Stimulated activated CD4-positive, alpha-beta T cell treated with anti-CD3 and anti-CD28 coated beads, TNF-alpha, amount 100 ng/mL, for 24 hours (primary cell): ENCODE results near the gene NTSR2.

Experiments used
- DNase-seq, 3 experiments: peaks; one replicate each; pipeline ENCODE4 v3.0.0-alpha.2; 2020; ENCODE audit warnings: low read depth in 3 of 3

The NTSR2 gene

GRCh38 chr2:11669454-11670291 lies at the start of gene NTSR2:
Gene NTSR2 (minus strand): TSS chr2:11670195. CDS start chr2:11670129, 66 bp downstream.
- DNase-seq: peak in 1 of 3 experiments; percentile 32

- no peak for DNase-seq
Observed at GRCh38 chr2:11719230-11719977, 49.4 kb upstream of the NTSR2 start.

- no peak for DNase-seq
Observed at GRCh38 chr2:11718606-11719005, 48.6 kb upstream of the NTSR2 start.

GRCh38 chr2:11717623-11718022 lies 47.6 kb upstream of the NTSR2 start:
- no peak for DNase-seq

DNA sequence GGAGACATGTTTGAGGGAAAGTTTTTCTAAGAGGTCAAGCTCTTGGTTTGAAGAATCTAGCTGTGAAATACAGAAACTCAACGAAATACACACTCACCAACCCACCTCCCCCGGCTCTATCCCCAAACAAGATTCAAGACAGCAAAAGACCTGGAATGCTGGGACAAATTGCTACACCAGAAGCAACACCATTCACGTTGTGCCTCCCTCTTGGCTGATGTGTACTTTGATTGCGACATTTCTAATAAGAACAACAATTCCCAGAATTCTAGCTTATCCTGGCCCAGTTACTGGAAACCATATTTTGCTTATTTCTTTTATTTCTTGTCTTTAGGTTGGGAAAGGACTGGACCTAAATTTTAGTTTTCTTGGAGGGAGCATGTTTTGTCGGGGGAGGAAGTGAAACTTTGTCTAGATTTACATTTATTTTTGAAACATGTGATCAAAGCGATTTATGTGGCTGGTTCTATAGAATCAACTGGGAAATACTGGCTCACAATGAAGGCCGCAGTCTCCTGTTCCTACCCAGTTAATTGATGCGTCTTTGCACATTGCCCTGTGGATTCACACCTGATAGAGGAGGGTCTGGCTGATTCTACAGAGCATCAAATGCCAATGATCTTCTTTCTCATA lies 46.8 kb upstream of the NTSR2 start:
- no peak for DNase-seq

DNA sequence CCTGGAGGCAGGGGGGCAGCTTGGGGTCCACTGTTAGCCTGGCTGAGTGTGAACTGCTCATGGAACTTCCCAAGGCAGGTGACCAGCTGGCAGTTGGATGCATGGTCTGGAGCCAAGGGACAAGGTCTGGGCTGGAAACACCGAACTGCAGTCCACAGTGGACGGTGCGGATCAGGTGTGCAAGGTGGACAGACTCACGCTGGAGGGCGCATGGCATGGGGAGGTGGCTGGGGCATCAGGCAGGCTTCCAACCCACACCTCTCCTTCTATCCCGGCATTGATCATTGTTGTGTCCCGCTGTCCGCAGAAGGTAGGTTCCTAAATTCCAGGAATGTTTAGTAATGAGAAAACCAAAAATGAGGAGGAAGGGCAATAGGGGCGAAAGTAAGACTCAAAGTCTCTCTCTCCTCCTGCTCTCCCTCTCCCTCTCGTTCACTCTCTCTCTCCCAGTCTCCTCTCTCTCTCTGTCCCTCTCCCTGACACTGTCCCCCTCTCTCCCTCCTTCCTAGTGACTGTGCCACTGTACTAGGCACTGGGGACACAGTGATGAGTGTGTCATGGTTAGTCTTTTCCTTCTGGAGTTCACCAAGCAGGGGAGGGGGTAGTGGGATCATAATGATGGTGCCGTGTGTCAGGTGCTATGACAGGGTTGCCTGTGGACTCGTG lies 46.1 kb upstream of the NTSR2 start:
- no peak for DNase-seq

- no peak for DNase-seq
Observed at GRCh38 chr2:11713815-11714214, 43.8 kb upstream of the NTSR2 start.

- DNase-seq: no peak
Observed at GRCh38 chr2:11712866-11713265, 42.9 kb upstream of the NTSR2 start.

GRCh38 chr2:11711751-11712150 lies 41.8 kb upstream of the NTSR2 start:
- DNase-seq: no peak

DNA sequence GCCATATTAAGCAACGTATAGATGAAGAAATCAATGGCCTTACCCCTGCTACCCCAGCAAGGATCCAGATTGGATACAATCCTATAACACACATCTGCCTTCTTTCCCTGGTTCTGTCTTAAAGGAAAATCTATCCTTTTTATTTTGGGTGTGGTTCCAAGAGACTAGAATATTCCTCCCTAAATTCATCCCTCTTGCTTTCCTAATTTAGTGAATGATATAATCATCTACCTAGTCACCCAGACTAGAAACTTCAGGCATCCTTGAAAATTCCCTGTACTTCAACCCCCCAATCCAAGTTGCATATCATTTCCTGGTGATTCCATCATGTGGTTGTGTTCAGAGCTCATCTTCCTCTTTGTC lies 41.3 kb upstream of the NTSR2 start:
- DNase-seq: no peak

- no peak for DNase-seq
Observed at GRCh38 chr2:11710632-11711353, 40.8 kb upstream of the NTSR2 start.

DNA sequence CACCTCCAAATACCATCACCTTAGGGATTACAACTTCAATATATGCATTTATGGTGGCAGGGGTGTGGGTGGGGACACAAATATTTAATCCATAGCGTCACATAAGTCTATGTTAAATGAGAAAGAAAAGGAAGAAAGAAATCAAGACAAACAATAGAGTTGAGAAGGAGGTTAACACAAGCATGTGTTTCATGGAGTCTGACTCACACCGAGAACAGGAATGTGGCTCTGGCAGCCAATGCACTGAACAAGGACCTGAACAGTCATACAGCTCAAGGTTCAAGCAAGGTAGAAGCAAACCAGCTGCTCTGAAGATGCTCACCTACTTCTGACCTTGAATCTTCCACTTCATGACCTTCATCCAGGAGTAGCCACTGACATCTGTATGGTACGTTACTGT lies 40.2 kb upstream of the NTSR2 start:
- DNase-seq: no peak

DNA sequence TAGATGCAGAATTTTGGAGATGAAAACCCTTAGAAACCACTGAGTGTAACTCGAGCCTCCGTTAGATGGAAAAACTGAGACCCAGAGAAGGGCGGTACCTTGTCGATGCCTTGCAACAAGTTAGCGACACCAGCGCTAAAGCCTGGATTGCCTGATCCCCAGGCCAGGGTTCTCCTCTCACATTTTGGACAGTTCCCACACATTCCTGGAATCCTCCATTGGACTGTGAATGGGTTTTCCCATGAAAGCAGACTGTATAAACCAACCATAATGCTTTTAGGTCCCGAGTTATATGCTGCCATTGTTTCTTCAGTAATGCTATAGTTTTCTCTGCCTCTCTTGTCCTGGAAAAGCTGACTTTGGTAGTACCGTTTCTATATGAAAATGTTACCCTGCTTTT lies 39.3 kb upstream of the NTSR2 start:
- no peak for DNase-seq

DNA sequence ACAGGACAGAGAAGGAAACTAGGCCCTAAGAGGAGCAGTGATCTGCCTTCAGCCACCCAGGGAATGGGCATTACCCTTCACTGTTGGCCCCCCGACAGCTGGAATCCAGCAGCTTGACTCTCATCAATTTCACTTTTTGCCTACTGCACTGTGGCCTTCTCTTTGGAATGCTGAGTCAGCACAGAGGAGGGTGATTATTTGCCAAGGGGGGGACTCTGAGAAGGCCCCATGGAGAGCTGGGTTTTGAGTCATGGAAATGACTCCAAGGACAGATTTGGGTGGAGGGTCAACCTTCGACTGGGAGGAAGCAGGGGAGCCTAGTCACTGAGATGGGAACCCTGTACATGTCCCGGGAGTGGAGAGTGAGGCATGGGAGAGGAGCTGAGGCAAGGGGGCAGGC lies 38.1 kb upstream of the NTSR2 start:
- DNase-seq: no peak

DNA sequence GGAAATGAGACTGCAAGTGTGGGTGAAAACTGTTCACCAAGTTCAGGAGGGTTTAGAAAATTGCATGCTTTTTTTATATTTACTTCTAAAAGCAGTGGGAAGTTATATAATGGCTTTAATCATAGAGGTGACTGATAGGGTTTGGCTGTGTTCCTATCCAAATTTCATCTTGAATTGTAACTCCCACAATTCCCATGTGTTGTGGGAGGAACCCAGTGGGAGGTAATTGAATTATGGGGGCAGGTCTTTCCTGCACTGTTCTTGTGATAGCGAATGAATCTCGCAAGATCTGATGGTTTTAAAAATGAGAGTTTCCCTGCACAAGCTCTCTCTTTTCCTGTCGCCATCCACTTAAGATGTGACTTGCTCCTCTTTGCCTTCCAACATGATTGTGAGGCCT lies 35.7 kb upstream of the NTSR2 start:
- DNase-seq: no peak

- no peak for DNase-seq
Observed at GRCh38 chr2:11705063-11705462, 35.1 kb upstream of the NTSR2 start.

DNA sequence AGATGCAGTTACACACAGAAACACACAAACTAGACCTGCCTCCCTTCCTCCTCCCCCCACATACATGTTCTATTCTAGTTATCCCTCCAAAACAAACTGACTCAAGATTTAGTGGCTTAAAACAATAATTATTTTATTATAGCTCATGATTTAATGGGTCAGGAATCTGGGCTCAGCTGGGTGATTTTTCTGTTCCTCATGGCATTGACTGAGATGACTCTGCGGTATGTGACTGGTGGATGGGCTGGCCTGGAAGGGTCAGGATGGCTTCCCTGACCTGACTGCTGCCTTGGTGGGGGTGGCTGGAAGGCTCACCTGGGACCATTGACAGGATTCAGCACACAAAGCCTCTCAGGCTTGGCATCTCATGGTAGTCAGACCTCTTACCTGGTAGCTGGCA lies 33.7 kb upstream of the NTSR2 start:
- no peak for DNase-seq

DNA sequence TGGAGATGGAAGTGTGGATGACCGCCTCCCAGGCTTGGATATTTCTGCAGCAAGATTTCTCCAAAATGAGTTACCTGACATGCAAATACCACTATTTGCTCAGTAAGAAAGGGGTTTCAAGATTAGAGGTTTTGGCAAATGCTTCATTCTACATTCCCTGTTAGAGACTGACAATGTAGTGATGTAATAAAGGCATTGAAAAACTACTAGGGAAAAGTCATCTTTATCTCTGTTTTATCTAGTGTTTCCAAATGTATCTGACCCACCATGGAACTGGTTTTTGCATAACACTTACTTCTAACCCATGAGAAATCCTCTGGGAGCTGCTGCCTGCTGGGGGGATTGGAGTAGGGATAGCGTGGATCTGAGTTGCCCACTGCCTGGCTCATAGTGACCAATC lies 33.0 kb upstream of the NTSR2 start:
- no peak for DNase-seq

- no peak for DNase-seq
Observed at GRCh38 chr2:11701751-11702301, 31.8 kb upstream of the NTSR2 start.

DNA sequence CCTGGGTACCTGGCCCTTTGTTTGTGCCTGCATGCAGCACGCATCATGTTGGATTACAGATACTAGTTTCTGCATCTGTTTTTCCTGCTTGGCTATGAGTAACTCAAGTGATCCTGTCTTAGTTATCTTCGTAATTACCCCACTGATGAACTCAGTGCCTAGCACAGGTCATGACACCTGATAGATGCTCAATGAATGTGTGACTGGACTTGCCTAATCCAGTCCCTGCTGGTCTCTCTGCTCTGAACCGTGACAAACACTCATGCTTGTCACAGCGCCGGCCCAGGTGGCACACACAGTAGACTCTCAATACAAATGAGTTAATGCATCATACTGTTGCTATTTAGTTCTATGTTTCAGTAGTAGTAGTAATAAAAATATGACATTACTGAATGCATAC lies 31.2 kb upstream of the NTSR2 start:
- no peak for DNase-seq
